H54 (cell line): ENCODE measurements around the gene LEKR1.
"Not testable (repeated sequence)": the region's sequence is repeated elsewhere in the genome, so short reads cannot be mapped to it uniquely, and the experiment has no call there.

Experiments
- DNase-seq: peaks from one replicate; pipeline ENCODE4 v3.0.0; 2011; ENCODE audit warnings: low spot score, mixed read lengths; ENCODE audit not compliant: insufficient read length
- FAIRE-seq: peaks from 3 replicates; lab custom pipeline; 2011; peaks lifted over from hg19 to GRCh38; lab: Jason Lieb, UNC
- POLR2A ChIP-seq: IDR thresholded peaks from 2 replicates; pipeline ENCODE4 v1.6.1; 2011; ENCODE audit warnings: low read depth, mild to moderate bottlenecking, low read length

Gene LEKR1

DNA sequence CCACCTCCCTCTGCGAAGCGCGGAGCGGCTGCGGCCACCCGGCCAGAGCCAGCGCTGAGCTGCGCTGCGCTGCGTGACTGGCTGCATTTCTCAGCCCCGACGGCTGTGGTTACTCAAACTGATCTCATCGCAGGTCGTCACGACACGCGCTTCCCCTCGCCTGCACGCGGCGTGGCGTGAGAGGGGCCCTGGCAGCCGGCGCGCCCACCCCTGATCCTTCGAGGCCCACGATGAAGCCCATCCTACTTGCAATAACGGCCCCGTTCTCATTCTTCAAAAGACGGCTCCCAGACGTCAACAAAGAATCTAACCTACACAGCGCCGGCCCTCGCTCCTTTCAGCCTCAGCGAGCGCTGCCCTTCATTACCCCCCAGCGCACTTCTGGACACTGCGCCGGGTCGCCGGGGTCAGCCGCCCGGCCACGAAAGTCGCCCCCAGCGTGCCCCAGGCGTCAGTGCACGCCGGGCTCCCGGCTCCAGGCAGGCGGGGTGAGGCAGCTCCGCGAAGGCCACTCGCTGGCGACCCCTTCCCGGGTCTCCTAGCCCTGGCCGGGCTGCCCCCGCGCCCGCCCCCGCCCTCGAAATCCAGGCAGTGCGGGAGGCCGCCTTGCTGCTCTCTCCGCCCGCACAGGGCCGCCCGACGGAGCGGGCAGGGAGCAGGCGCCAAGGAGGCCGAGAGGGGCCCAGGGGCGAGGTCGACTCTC, 9.9 kb upstream of the LEKR1 start:
- no peak for DNase-seq
- FAIRE-seq: no peak

DNA sequence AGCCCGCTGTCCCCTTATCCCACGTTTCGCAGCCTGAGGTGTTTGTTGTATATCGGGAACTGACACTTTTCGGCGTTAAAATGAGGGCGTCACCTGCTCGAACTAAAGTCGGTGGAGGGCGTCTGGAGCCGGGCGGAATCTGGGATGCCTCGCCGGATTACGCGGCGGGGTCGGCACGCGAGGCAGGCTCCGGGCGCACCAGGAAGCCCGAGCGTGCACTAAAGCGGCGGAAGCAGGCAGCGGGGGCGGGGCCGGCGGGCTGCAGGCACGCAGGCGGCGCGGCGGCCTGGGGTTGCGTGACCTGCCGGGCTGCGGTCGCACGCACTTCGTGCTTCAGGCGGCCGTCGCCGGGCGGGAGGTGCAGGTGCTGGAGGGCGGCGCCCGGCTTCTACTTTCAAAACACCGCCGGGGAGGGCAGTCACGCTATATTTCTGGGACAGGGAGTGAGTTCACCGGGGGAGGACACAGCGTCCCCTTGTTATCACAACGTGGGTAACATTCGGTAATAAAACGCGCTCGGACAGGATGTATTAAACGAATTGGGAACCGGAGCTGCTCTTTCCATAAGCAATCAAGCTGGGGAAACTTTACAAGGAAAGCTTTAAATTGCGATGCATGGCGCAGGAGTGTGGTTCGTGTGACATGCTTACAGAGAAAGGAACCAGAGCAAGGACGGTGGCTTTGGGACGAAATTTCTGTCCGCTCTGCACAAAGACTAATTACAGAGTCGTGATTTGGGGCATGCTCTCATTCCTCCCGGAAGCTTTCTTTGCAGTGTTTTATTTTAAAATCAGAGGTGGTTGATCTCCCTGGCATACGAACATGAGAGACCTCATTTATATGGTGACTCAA, 9.1 kb upstream of the LEKR1 start:
- FAIRE-seq (peak; percentile 62), DNase-seq (peak; percentile 33)
- peak; percentile 33; the same call in 1 of the 2 replicates for TF ChIP-seq POLR2A

More for the DNA sequence above, 9.9 kb upstream of the LEKR1 start:
- TF ChIP-seq POLR2A: no peak

- FAIRE-seq: no peak
- no peak for TF ChIP-seq POLR2A
- DNase-seq: no peak
Measured at GRCh38 chr3:156817646-156818272, 8.4 kb upstream of the LEKR1 start.

- TF ChIP-seq POLR2A: no peak
- FAIRE-seq (no peak), DNase-seq (no peak)
Measured at GRCh38 chr3:156818273-156818651, 7.9 kb upstream of the LEKR1 start.

GRCh38 chr3:156818890-156819289, 7.3 kb upstream of the LEKR1 start:
- FAIRE-seq: peak; percentile 88
- TF ChIP-seq POLR2A: no peak
- peak; percentile 50 for DNase-seq

DNA sequence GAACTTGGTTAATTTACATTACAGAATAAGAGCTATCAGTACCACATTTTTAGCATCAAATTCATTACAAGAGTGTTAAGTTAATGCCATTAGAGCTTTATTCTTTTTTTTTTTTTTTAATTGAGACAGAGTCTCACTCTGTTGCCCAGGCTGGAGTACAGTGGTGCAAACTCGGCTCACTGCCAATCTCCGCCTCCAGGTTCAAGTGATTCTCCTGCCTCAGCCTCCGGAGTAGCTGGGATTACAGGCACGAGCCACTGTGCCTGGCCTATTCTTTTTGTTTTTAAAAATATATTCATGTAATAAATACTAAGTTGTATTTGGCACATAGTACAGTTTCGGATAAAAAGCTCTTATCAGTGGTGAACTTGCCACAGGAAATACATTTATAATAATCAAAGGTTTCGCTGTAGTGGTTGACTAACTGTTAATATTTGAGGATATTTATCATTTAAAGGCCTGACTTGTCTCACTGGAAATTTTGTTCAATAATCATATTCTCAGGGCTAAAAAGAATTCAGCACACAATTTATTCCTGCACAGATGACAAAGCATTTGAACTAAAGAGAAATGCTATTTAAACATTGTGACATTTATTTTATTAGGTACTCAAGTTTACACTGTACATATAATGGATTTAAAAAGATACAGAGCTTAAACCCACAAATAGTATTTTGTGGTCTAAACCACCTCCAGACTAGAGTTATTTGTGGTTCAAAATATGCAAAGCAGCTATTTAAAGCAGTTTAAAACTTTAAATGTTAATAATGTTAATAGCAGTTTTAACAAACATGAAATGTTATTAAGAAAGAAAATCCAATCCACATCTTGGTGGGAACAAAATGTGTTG, 6.1 kb upstream of the LEKR1 start:
- FAIRE-seq (no peak), DNase-seq (no peak)
- no peak for TF ChIP-seq POLR2A

DNA sequence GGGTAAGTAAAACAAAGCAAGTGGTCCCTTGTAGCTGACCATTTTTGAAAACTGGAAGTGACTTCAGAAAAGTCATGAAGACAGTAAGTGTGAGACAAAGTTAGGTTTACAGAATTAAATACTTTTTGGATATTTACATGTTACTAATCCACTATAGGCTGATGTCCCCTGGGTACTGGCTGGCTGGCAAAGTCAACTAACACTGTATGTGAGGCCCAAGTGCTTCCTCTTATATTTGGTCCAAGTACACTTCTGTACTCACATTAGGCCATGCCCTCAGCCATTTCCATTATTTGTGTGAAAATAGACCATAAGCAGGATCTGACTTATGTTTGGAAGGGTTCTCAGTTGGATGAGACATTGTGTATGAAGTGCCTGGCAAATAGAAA, 5.5 kb upstream of the LEKR1 start:
- DNase-seq: no peak
- no peak for TF ChIP-seq POLR2A
- no peak for FAIRE-seq

GRCh38 chr3:156822626-156823260, 3.4 kb upstream of the LEKR1 start:
- not testable (repeated sequence) for FAIRE-seq, DNase-seq

DNA sequence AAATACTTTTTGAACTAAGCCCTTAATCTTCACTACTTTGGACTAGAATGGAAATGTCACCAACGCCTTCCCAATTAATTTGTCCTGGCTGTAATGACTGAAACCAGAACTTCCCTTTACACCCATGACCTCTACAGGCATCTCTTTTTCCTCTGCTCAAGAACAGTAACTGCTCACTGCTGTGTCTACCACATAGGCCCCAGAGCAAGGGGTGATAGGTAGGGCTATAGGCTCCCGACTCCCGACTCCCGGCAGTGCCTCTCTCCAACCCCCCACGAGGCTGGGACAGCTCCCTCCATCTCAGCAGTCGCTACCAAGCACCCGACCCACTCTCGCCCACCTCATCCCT, 384 bp upstream of the LEKR1 start:
- TF ChIP-seq POLR2A: no peak
- DNase-seq: no peak
- FAIRE-seq: no peak

GRCh38 chr3:156826896-156827882, 1.0 kb downstream of the LEKR1 start:
- FAIRE-seq (peak; percentile 50), DNase-seq (no peak)
- no peak for TF ChIP-seq POLR2A

DNA sequence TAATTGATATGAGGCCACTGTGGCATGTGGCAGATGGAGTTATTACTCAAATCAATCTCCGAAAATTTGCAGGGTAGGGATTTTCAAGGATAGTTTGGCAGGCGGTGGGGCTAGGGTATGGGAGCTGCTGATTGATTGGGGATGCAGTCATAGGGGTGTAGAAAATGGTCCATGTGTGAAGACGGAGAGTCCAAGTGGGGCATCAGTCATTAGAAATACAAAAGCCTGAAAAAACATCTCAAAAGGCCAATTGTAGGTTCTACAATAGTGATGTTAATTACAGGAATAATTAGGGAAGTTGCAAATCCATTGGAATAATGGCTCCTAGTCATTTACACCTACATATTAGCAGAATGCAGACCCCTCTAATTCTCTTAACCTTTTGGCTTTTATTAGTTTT, 4.9 kb downstream of the LEKR1 start:
- no peak for TF ChIP-seq POLR2A
- FAIRE-seq: no peak
- no peak for DNase-seq

DNA sequence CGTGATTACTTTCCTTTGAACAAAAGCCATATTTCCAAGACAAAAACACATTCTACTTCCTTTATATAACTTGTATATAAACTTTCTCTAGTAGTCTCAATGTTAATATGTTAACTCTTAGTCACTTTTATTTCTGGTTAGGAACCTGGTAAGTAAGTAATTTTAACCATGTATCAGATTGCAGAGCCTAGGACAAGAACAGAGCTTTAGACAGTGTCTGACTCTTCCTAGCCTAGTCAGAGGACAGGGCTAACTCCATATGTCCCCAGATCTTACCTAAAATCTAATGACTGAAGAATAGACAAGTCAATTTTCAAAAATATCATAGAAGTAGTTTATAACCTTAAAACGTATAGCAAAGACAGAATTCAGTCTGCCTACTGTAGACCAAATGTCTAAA, 8.3 kb downstream of the LEKR1 start:
- FAIRE-seq (no peak), DNase-seq (no peak)

More for the DNA sequence above, 8.3 kb downstream of the LEKR1 start:
- TF ChIP-seq POLR2A: no peak
